ENCODE results near the gene CNOT4.
"Not testable (repeated sequence)": the region's sequence is repeated elsewhere in the genome, so short reads cannot be mapped to it uniquely, and the experiment has no call there.

The CNOT4 gene

DNA sequence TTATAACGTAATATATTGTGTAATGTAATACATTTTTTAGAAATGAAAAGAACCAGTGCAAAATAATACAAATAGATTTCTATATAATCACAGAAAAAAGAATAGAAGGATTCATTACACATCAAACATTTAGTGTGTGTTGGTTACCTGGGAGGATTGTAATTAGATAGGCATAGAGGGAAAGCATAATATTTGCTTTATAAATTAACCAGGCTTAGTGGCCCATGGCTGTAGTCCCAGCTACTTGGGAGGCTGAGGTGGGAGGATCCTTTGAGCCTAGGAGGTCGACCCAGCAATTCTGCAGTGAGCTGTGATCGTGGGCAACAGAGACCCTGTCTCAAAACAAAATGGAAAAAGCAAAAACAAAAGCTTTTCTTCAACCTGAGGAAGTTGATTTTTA, 5.0 kb upstream of the CNOT4 start:
- no peak overlapping the region for H3K27ac ChIP-seq
- TF ChIP-seq ZFX (IDR thresholded peaks at IDR 0.05): no peak
- TF ChIP-seq, protein P1, sequence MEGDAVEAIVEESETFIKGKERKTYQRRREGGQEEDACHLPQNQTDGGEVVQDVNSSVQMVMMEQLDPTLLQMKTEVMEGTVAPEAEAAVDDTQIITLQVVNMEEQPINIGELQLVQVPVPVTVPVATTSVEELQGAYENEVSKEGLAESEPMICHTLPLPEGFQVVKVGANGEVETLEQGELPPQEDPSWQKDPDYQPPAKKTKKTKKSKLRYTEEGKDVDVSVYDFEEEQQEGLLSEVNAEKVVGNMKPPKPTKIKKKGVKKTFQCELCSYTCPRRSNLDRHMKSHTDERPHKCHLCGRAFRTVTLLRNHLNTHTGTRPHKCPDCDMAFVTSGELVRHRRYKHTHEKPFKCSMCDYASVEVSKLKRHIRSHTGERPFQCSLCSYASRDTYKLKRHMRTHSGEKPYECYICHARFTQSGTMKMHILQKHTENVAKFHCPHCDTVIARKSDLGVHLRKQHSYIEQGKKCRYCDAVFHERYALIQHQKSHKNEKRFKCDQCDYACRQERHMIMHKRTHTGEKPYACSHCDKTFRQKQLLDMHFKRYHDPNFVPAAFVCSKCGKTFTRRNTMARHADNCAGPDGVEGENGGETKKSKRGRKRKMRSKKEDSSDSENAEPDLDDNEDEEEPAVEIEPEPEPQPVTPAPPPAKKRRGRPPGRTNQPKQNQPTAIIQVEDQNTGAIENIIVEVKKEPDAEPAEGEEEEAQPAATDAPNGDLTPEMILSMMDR (conservative IDR thresholded peaks at IDR 0.05): no peak

DNA sequence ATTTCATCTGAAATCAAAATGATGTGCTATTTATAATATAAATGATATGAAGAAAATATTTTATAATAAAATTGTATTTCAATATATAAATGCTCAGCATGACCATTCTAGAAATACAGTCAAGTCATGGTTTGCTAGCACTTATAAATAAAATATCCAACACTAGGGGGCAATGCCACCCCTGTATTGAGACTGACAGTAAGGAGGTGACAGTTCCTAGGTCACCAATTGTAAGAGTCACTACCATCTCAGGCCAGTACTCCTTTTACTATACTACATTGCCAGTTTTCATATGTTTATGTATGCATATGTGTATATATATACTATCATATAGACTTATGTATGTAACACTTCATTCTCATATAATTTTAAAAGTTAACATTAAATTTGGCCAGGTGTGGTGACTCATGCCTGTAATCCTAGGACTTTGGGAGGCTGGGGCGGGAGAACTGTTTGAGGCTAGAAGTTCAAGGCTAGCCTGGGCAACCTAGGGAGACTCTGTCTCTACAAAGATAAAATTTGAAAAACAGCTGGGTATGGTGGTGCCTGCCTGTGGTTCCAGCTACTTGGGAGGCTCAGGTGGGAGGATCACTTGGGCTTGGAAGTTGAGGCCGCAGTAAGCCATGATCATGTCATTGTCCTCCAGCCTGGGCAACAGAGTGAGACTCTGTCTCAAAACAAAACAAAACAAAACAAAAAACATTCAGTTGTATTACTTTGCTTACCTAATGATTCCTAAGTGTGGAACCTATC, 2.4 kb upstream of the CNOT4 start:
- no peak overlapping the region for H3K27ac ChIP-seq
- TF ChIP-seq ZFX (IDR thresholded peaks at IDR 0.05): no peak
- TF ChIP-seq, protein P1 (conservative IDR thresholded peaks at IDR 0.05): peak; percentile 83

- H3K27ac ChIP-seq: peak overlapping the region; percentile 81
- TF ChIP-seq, protein P1 (conservative IDR thresholded peaks at IDR 0.05): peak; percentile 22; the same call in 1 of the 2 replicates
- no peak for TF ChIP-seq ZFX (IDR thresholded peaks at IDR 0.05)
Observed at GRCh38 chr7:135510592-135511183, 786 bp upstream of the CNOT4 start.

DNA sequence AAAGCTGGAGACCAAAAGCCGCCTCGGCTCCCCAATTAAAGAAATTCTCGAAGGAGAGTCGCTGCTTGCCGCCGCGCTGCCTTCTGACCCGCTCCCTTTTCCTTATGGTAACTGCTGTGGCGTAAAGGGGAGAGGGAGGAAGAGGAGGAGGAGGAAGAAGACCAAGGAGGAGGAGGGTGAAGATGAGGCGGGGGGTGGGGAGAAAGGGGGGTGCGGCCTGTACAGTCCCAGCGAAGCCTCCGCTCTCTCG, 388 bp downstream of the CNOT4 start:
- no peak for TF ChIP-seq ZFX (IDR thresholded peaks at IDR 0.05)
- TF ChIP-seq, protein P1 (conservative IDR thresholded peaks at IDR 0.05): no peak
- peak overlapping the region; percentile 81 for H3K27ac ChIP-seq

- TF ChIP-seq, protein P1 (conservative IDR thresholded peaks at IDR 0.05): no peak
- TF ChIP-seq ZFX (IDR thresholded peaks at IDR 0.05): no peak
- peak overlapping the region; percentile 81 for H3K27ac ChIP-seq
Observed at GRCh38 chr7:135508883-135509588, 866 bp downstream of the CNOT4 start.

DNA sequence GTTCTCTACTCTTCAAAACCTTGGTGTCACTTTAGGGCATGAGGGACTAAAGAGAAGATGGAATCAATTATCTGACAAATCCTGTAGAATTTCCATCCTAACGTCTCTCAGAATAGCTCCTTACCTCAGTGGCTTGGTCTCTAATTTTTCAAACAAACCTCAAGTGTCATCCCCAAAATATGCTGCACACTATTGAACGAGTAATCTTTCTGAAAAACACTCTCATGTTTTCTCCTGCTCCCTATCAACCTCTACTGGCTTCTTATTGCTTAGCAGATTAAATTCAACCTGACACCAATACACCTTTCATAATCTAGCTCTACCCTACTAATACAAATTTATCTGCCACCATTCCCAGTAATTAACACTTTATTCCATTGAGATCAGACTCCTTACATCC, 8.5 kb downstream of the CNOT4 start:
- TF ChIP-seq ZFX (IDR thresholded peaks at IDR 0.05): no peak
- TF ChIP-seq, protein P1 (conservative IDR thresholded peaks at IDR 0.05): 0 out of 2 replicates have a peak, but pooled peaks have one; percentile 5
- H3K27ac ChIP-seq: no peak overlapping the region

DNA sequence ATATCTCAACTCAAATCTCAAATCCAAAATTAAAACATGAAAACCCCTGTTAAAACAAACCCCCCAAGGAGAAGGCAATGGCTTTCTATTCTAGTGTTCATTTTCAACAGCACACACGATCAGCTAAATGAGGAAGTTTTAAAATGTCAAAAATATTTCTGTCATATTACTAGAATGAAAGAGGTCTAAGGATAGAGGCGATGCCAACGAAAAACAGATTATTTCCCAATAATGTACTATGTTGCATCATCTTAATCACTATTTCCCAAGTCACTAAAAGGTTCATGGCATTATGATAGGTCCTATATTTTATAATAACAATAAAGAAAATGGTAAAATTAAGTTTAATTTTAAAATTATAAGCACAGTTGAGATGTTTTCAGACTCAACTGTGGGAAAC, 10.1 kb downstream of the CNOT4 start:
- H3K27ac ChIP-seq: no peak overlapping the region
- no peak for TF ChIP-seq ZFX (IDR thresholded peaks at IDR 0.05)
- TF ChIP-seq, protein P1 (conservative IDR thresholded peaks at IDR 0.05): no peak

DNA sequence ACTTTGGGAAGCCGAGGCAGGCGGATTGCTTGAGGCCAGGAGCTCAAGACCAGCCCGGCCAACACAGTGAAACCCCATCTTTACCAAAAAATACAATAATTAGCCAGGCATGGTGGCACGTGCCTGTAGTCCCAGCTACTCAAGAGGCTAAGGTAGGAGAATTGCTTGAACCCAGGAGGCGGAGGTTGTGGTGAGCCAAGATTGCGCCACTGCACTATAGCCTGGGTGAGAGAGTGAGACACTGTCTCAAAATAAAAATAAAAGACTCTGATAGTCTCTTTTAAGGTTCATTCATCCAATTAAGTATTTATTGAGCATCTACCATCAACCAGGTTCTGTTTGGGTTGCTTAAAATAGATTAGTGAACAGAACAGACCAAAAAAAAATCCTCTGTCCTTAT, 12.7 kb downstream of the CNOT4 start:
- H3K27ac ChIP-seq: not testable (repeated sequence)
